ENCODE measurements around the gene GTPBP6.
"Not testable (repeated sequence)": the region's sequence is repeated elsewhere in the genome, so short reads cannot be mapped to it uniquely, and the experiment has no call there.

GTPBP6 gene

DNA sequence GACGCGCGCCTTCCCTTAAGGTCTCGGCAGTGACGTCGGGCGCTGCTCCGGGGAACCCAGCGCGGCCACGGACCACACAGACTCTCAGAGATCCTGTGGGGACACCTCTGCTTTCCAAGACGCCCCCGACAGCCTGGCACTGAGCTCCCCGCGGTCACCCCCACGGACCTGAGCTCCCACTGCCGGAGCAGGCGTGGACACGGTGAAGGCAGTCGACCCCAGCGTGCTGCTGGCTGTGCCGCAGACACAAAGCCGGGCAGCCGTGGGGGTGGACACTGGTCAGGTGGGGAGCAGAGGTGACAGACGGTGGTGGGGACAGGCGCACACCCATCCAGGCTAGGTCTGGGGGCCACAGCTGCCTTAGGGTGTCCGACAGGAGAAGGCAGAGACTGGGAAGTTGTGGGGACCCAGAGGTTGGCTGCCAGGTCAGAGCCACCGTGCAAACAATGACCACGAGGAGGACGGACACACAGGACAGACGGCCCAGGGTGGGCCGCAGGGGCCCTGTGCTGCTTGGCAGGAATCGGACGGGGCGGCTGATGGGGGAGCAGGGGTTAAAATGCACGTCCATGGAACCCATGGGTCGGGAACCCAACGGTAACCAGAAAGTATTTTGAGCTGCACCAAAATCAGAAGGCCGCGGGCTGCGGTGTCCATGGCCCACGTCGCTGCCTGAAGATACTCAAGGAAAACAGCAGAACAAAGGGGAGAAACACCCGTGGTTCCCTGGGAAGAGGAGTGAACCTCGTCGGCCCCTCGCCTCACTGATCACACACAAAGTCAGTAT is 16.6 kb upstream of the GTPBP6 start:
- no peak for DNase-seq

DNA sequence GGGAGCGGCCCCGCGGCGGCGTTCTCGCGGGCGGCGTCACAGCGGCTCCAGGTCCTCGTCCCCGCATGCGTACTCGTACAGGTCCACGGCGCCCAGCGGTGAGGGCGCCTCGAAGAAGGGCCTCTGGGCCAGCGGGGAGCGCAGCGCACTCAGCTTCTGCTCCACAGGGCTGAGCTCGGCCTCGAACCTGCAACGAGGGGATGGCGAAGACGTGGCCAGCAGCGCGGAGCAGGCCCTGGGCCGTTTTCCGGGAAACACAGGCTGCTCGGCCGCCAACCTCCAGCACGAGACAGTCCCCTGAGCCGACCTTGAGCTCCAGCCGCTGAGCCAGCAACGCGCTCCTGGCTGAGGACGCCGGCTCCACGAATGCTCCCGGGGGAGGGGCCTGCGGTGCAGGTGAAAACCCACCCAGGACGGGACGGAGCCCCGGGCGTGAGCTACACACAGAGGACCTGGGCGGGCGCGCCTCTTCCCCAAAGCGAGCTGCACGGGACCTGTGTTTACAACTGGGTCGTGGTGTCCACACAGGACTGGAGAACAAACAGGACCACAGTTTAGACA is 15.8 kb upstream of the GTPBP6 start:
- no peak for DNase-seq

DNA sequence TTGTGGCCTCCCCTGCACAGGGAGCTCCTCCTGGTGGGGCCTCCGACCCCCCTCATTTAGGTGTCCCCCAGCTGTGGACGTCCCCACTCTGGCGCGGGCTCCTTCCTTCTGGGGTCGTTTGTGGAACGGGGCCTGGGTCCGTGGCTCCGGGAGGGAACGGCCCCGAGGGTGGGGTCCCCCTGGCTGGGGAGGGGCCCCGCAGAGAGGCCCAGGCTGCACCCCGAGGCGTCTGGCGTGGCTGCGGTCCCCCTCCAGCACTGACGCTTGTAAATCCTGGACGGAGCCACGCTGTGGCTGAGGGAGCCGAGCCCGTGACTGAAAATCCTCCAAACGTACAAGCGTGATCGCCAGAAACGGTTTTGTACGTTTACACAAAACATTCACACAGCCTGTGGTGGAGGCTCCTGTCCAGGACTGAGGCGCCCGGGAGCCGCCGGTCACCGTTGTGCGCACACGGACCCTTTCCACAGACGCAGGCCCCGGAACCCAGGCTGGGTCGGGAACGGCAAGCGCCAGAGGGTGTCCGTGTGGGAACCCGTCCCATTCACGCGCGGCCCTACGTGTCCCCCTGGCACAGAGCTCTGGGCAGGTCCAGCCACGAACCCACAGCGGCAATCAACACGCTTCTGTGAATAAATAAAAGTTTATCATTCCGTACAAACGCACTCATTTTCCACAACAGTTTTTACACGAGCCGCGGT is 15.2 kb upstream of the GTPBP6 start:
- DNase-seq = no peak

DNA sequence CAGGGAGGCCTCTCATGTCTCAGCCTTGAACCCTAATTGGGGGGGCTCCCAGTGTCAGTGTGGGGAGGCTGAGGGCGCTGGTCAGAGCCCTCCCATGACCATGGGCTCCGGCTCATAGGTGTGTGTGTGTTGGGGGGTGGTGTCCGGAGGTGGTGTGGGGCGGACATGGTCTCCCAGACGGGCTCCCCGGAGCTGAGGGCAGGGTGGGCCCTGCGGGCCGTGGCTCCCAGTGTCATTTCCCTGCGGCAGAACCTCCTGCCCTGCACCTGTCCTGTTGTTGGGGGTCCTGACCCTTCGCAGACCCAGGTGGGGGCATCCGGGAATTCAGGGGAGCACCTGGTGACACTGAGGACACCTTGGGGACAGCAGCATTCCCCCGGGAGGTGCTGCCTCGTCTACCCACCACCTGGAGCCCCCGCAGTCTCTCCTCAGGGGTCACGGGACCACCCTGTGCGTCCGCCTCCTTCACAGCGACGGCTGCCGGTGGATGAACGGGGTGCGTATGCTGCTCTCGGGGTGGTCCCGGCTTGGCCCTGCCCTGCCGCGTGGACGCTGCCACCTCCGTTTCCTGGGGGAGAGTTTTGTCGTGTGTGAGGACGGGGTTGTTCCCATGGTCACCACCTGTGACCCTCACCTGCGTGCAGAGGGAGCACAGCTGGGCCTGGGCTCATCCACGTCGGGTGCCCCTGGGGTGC is 14.5 kb upstream of the GTPBP6 start:
- no peak for DNase-seq

DNA sequence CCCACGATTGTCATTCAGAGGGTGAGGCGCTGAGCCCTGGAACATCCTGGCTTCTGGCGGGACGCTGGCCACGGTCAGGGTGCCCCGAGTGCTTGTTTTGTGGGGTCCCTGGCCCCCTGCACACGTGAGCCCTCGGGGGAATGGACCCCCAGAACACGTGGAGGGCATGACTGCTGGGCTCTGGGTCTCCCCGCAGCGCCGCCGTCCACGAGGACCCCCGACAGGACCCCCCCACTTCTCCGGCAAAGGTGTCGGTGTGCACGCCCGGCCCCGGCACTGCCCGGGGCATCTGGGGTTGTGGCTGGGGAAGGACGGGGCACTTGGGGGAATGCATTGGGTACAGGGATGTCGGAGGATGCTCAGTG is 13.9 kb upstream of the GTPBP6 start:
- DNase-seq = no peak

DNA sequence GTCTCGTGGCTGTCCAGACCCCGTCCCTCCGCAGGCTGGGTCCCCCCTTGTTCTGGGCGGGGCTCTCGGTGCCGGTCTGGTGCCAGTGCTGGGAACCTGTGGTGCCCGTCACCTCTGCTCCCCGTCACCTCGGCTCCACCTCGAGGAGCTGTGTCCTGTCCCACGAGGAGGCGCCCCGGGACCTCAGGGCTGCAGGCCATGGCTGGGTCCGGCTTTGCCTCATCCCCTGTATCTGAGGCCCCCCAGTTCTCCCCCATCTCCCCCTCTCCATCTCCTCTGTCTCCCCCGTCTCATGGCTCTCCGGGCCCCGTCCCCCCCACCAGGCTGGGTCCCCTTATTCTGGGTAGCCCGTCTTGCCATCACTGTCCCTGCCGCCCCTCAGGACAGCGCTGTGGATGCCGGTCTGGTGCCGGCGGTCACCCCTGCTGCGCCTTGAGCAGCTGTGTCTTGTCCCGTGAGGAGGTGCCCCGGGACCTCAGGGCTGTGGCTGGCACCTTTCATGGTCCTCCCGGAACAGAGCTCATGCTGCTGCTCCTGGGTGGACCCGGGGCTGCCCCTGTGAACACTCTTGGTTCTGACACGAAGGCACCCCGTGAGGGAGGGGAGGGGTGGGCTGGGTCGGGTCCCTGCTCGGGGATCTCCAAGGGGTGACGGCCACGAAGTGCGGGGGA is 13.4 kb upstream of the GTPBP6 start:
- no peak for DNase-seq

DNA sequence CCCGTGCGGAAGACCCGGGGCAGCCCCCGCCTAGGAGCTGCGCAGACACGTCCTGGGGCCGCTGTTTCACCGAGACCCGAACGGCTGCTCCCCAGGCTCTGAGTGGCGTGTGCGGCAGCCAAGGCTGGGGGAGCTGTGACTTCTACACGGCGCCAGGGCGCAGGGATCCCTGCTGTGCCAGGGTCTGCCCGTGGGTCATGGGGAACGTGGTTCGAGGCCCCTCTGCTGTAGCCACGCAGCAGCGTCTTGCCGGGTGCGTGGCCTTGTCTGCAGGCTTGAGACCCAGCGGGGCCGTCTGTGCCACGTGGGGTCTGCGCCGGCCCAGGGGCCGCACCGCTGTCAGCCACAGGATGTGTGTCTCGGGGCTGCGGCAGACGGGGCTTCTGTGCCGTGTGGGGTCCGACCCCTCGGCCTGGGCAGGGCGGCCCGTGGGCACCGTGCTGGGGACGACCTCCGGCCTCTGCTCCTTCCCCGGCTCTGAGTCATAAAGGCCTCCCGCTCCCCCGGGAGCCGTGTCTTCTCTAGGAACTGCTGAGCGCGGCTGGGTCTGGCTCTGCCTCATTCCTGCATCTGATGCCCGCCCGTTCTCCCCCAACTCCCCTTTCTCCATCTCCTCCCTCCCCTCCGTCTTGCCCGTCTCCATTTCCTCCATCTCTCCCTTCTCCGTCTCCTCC is 12.7 kb upstream of the GTPBP6 start:
- DNase-seq = no peak

DNA sequence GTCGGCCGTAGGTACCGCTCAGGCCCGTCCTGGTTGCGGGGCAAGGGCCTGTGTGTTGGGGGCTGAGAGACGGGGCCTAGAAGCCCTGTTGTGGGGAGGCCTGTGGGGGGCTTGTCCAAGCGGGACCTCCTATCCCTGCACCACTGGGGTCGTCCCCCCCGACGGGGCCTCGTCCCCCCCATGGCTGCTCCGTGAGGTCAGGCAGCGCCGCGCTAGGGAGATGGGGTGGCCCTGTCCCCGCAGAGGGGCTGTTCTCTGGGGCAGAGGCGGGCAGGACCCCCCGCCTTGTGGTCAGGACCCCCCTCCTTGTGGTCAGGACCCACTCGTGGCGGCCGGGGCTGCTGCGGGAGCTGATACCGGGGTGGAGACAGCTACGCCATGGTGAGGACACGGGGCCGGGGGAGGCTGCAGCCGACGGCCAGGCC is 12.1 kb upstream of the GTPBP6 start:
- DNase-seq = no peak

DNA sequence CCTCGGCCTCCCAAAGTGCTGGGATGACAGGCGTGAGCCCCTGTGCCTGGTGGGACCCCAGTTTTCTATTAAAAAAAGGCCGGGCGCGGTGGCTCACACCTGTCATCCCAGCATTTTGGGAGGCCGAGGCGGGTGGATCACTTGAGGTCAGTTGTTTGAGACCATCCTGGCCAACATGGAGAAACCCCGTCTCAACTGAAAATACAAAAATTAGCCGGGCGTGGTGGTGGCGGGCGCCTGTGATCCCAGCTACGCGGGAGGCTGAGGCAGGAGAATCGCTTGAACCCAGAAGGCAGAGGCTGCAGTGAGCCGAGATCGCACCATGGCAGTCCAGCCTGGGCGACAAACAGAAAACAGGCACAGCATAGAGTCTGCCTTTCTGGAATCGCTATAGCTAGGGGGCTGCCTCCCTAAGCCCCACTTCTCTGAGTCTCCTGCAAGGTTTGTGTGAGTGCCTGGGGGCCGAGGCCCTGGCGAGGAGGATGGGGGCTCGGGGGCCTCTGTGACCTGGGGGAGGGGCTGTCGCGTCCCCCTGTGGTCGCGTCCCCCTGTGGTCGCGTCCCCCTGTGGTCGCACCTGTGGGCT is 11.6 kb upstream of the GTPBP6 start:
- DNase-seq = not testable (repeated sequence)

DNA sequence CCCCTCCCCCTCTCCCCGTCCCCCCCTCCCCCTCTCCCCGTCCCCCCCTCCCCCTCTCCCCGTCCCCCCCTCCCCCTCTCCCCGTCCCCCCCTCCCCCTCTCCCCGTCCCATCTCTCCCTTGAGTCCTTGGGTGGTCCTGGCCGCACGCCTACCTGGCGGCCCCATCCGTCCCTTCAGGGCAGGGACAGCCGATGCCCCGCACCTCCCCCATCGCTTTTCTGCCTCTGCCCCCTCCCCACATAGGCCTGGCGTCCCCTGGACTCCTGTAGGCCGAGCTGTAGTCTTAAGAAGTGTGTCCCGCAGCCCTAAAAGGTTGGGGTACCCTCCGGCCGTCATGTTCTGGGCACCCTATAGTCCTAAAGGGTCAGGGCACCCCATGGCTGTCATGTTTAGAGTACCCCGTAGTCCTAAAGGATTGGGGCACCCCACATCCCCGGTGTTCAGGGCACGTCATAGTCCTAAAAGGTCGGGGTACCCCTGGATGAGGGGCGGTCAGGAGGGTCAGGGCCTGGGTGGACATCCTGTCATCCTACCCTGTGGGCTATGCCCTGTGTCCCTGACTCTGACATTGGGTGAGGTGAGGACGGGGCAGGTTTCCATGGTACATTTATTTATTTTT is 10.8 kb upstream of the GTPBP6 start:
- no peak for DNase-seq

DNA sequence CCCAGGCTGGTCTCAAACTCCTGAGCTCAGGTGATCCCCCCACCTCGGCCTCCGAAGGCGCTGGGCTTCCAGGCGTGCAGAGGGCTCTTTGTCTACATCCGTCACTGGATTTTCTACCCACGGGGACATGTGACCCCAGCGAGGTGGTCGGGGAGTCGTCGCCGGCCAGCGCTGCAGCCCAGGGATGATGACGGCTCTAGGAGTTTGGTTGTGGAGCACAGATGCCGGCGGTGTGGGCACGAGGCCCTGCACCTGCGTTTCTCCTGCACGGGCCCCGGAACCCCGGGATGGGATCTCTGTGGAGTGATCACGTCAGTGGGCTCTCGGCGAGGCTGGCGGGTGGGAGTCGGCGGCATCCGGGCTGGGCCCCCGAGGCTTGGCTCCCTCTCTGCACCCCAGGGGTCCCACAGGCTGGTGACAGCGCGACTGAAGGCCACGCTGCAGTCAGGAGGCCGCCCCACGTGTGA is 9.1 kb upstream of the GTPBP6 start:
- no peak for DNase-seq

DNA sequence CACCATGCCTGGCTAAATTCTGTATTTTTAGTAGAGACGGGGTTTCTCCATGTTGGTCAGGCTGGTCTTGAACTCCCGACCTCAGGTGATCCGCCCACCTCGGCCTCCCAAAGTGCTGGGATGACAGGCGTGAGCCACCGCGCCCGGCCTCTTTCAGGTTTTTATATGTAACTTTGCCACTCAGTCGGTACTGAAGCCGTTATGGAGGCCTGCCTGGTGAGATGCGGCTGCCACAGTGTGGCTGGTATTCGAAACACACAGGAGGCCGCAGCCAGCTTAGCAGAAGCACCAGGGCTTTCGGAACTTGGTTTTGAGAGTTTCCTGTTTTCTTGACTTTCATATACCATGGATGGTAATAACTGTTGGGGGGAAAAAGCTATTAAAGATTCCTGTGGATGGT is 6.1 kb upstream of the GTPBP6 start:
- not testable (repeated sequence) for DNase-seq

DNA sequence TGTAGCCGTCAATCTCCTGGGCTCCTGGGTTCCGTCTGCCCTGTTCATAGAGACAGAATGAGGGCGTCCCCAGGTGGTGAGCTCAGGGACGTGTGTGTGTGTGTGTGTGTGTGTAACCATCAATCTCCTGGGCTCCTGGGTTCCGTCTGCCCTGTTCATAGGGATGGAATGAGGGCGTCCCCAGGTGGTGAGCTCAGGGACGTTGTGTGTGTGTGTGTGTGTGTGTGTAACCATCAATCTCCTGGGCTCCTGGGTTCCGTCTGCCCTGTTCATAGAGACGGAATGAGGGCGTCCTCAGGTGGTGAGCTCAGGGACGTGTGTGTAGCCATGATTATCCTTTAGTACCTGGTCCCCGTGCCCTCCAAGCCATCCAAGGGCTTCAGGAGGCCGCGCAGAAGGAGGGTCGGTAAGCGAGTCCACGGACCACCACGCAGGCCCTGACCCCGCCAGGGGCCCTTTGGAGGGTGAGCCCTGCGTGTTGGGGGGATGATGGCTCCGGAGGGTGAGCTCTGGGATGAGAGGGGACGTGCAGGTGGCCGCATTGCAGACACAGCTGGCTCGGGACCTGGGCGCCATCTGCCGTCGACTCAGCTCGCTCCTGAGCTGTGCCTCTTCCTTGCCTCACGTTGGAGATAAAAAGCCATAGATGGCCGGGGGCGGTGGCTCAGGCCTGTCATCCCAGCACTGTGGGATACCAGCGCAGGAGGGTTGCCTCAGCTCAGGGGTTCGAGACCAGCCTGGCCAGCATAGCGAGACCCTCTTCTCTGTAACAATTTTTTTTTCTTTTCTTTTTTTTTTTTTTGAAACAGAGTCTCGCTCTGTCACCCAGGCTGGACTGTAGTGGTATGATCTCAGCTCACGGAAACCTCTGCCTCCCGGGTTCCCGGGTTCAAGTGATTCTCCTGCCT is 5.4 kb upstream of the GTPBP6 start:
- DNase-seq = no peak

DNA sequence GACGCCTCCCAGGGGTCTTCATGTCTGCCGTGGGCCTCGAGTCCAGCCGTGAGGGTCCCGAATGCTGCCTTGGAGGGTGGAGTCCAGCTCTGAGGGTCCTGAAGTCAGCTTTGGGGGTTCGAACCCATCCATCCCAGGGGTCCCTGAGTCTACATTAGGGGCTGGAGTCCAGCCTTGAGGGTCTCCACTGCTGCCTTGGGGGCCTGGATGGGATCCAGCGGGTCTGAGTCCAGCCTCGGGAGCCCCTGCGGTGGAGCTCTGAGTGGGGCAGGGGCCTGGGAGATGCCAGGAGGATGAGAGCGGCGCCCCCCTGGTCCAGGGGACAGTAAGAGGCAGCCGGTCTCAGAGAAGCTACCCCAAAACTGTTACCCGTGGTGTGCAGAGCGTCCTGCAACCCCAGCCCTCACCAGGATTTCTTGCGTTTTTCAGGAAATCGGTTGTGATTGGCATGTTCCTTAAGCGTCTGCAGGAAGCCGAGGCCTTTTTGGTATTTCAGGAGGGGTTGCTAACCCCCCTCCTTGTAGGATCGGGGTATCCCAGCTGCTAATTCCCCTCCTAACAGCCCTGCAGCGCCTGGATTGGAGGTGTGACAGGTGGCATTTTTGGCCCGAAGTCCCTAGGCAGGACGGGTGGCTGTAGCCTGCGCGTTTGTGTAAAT is 1.7 kb upstream of the GTPBP6 start:
- DNase-seq = no peak

DNA sequence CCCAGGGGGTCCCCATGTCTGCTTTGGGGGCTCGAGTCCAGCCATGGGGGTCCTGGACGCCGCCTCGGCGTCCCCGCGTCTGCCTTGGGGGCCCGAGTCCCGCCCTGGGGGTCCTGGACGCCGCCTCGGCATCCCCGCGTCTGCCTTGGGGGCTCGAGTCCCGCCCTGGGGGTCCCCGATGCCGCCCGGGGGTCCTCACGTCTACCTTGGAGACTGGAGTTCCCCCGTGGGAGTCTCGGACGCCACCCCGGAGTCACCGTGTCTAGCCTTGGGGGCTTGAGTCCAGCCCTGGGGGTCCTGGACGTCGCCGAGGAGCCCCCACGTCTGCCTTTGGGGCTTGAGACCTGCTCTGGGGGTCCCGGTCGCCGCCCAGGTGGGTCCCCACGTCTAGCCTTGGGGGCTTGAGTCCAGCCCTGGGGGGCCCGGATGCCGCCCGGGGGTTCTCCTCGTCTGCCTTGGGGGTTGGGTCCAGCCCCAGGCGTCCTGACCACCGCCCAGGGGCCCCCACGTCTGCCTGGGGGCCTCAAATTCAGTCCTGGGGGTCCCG is 1.1 kb upstream of the GTPBP6 start:
- DNase-seq = no peak

DNA sequence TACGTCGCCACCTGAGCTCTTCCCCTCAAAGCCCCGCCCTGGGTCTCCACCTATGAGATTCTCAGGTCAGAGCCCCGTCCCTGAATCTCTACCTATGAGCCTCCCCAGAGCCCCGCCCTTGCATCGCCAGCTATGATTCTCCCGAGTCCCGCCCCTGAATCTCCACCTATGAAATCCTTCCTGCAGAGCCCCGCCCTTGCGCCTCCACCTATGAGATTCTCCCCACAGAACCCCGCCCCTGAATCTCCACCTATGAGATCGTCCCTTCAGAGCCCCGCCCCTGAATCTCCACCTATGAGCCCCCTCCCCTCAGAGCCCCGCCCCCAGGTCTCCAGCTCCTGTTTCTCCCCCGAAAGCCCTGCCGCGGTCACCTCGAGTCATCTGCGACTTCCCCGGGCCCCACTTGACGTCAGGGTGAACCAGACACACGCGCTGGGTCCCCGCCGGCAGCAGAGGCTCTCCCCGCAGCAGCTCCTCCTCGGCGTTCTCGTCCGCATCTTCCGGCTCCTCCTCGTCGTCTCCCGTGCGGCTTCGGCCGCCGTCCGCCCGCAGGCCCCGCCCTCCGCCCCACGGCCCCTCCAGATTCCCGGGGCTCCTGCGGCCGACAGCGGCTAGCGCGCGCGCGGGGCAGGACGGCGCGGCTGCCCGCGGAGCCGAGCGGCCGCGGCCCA is 393 bp downstream of the GTPBP6 start:
- no peak for DNase-seq

DNA sequence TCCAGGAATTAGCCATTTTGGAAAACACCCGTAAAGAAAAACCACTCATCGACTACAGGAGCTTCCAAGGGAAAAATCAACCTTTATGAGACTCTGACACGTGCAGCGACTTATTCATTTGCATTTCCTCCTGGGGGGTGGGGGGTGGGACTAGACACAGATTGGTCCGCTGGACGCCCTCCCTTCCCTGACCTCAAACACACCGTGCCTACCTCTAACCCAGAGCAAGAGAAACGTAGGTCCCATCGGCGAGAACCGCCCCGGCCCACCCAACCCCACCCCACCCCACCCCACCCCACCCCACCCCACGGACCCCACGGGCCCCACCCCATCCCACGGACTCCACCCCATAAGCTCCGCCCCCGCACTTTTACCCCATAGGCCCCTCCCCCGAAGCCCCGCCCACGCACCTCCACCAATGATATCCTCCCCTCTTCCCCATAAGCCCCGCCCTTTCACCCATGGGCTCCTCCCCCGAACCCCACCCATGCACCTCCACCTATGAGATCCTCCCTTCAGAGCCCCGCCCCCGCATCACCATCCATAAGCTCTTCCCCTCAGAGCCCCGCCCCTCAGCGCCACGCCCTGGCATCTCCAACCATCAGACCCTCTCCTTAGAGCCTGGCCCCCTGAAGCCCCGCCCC is 1.1 kb downstream of the GTPBP6 start:
- no peak for DNase-seq

All from NCI-H1417 treated with DMSO at 0.1 percent for 48 hours (cell line).